Fibroblast of lung (primary cell): ENCODE results near the gene PDZD2. TPM values are rescaled to one million over a fixed set of nuclear protein-coding genes. Genes with fewer than 3 reads are reported as not detected.

ENCODE experiments used
- DNase-seq, 2 donors: peaks; one replicate each; pipeline versions ENCODE4 v3.0.0 to v3.0.0-alpha.2; 2010; ENCODE audit warnings: low read depth in 2 of 2
- H2AFZ ChIP-seq: 2 replicates; pipeline ENCODE4 v1.5.1; 2012; ENCODE audit warnings: low read length, control low read depth, inconsistent platforms
- H3K27ac ChIP-seq: 2 replicates; pipeline ENCODE4 v1.5.1; 2011; ENCODE audit warnings: low read length, control low read depth; ENCODE audit not compliant: insufficient read depth
- H3K27me3 ChIP-seq: 2 replicates; pipeline ENCODE4 v1.5.1; 2011; ENCODE audit warnings: mild to moderate bottlenecking, low read length; ENCODE audit not compliant: control insufficient read depth, insufficient read depth
- H3K36me3 ChIP-seq: 2 replicates; pipeline ENCODE4 v1.5.1; 2011; ENCODE audit warnings: low read length; ENCODE audit not compliant: control insufficient read depth, insufficient read depth
- H3K4me1 ChIP-seq: 2 replicates; pipeline ENCODE4 v1.5.1; 2011; ENCODE audit warnings: low read length; ENCODE audit not compliant: control insufficient read depth, insufficient read depth; ENCODE audit errors: extremely low read depth
- H3K4me2 ChIP-seq: 2 replicates; pipeline ENCODE4 v1.5.1; 2011; ENCODE audit warnings: low read length, control low read depth; ENCODE audit not compliant: insufficient read depth; ENCODE audit errors: extremely low read depth
- H3K4me3 ChIP-seq, 4 experiments: fragments of 200-600 bp in 1 of 4; sonication (generic) in 1 of 4; replicated peaks in 1 of 4; 2 replicates each; pipeline ENCODE4 v1.5.1; 2011 to 2016; ENCODE audit warnings: low read length in 4 of 4, low read depth in 3 of 4, mild to moderate bottlenecking in 3 of 4, control low read depth in 2 of 4, inconsistent platforms in 1 of 4, mixed read lengths in 1 of 4; ENCODE audit not compliant: insufficient read depth in 1 of 4; ENCODE audit errors: control extremely low read depth in 1 of 4
- H3K79me2 ChIP-seq: 2 replicates; pipeline ENCODE4 v1.5.1; 2012; ENCODE audit warnings: mild to moderate bottlenecking, low read length, inconsistent platforms; ENCODE audit not compliant: control insufficient read depth, insufficient read depth
- H3K9ac ChIP-seq: 2 replicates; pipeline ENCODE4 v1.5.1; 2011; ENCODE audit warnings: mild to moderate bottlenecking, low read length, control low read depth; ENCODE audit not compliant: insufficient read depth
- H3K9me3 ChIP-seq: 2 replicates; pipeline ENCODE4 v1.5.1; 2012; ENCODE audit warnings: low read depth, low read length; ENCODE audit not compliant: control insufficient read depth, insufficient read depth
- H4K20me1 ChIP-seq: 2 replicates; pipeline ENCODE4 v1.5.1; 2011; ENCODE audit warnings: low read length; ENCODE audit not compliant: control insufficient read depth, insufficient read depth; ENCODE audit errors: extremely low read depth
- EZH2 ChIP-seq: IDR thresholded peaks from 2 replicates; pipeline ENCODE4 v1.5.1; 2012; ENCODE audit warnings: low read length, control low read depth, mild to moderate bottlenecking; ENCODE audit errors: missing control alignments
- polyA plus RNA-seq, 2 donors: library from polyadenylated mRNA; depleted of rRNA in 1 of 2; stranded (reverse) in 1 of 2; unstranded in 1 of 2; fragments of >200 nt; gene quantifications; 2 replicates each; pipeline ENCODE4 v1.2.1, GENCODE V29; 2011 to 2012; ENCODE audit warnings: missing spikeins in 1 of 2
- total RNA-seq: library from RNA; depleted of rRNA; stranded (reverse); fragments of >200 nt; gene quantifications from 2 replicates; pipeline ENCODE4 v1.2.1, GENCODE V29; 2014
- TF ChIP-seq, protein P1 (sequence below), 2 donors: IDR thresholded peaks in 1 of 2; conservative IDR thresholded peaks in 1 of 2; 1 replicate in 1 of 2; 2 replicates in 1 of 2; pipeline ENCODE4 v1.5.1; 2011 to 2012; ENCODE audit warnings: low read length in 2 of 2, control low read depth in 1 of 2, inconsistent platforms in 1 of 2, low read depth in 1 of 2, mild to moderate bottlenecking in 1 of 2

Gene PDZD2
- total and polyA plus RNA-seq, 2 donors (not counting 1 experiment from before 2014, with no cell fraction given), result 0.33 to 0.40 TPM

GRCh38 chr5:32123058-32123805, 484.3 kb downstream of the PDZD2 start:
- Histone ChIP-seq H3K9me3 (no peaks in the 10 kb centered on the region), H2AFZ (no peak overlapping the region), H3K4me1 (no peaks in the 10 kb centered on the region), H3K9ac (no peak overlapping the region), H3K27me3 (no peaks in the 10 kb centered on the region), H3K79me2 (peaks cover 28% of the 10 kb centered on the region), H3K36me3 (peaks cover 14% of the 10 kb centered on the region), H4K20me1 (peaks cover 2% of the 10 kb centered on the region), H3K4me3 (no peak overlapping the region), H3K27ac (no peak overlapping the region), H3K4me2 (no peak overlapping the region)
- TF ChIP-seq, protein P1, sequence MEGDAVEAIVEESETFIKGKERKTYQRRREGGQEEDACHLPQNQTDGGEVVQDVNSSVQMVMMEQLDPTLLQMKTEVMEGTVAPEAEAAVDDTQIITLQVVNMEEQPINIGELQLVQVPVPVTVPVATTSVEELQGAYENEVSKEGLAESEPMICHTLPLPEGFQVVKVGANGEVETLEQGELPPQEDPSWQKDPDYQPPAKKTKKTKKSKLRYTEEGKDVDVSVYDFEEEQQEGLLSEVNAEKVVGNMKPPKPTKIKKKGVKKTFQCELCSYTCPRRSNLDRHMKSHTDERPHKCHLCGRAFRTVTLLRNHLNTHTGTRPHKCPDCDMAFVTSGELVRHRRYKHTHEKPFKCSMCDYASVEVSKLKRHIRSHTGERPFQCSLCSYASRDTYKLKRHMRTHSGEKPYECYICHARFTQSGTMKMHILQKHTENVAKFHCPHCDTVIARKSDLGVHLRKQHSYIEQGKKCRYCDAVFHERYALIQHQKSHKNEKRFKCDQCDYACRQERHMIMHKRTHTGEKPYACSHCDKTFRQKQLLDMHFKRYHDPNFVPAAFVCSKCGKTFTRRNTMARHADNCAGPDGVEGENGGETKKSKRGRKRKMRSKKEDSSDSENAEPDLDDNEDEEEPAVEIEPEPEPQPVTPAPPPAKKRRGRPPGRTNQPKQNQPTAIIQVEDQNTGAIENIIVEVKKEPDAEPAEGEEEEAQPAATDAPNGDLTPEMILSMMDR (conservative IDR thresholded peaks at IDR 0.05 in 1 of 2, IDR thresholded peaks at IDR 0.05 in 1 of 2; ENCODE audit: low read depth in 1 of 2, low read length in 2 of 2), result no peak
- TF ChIP-seq EZH2, result no peak
- DNase-seq, result no peak

DNA sequence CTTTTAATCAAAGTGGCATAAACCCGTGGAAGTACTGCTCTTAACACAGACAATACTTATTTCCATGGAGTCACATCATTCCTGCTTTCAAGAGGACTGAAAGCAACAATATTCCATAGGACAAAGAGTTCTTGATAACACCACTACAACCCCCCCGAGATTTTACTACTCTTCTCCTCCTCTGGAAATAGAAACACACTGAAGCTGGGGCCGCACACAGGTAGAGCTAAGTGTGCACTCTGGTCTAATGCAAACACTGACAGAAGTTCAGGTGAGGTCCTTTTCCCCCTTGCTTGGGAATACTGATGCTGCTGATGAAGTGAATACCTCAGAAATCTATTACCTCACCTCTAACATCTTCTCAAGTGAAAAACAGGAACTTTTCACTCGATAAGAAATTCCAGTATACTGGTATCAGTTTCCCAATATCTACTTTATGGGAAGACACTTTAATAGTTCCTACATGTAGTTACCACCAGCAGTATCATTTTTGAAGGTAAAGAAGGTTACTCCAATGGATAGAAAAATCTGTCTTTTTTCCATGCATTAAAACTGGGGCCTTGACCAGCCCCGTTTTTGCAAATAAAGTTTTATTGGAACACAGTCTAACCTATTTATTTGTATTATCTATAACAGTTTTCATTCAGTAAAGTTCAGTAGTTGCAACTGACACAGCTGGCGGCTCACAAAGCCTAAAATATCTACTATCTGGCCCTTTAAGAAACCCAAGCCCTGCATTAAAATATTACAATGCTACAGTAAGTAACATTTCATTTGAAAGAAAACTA, 485.2 kb downstream of the PDZD2 start:
- peaks cover 2% of the 10 kb centered on the region for H4K20me1 ChIP-seq

GRCh38 chr5:32126691-32127090, 487.8 kb downstream of the PDZD2 start:
- Histone ChIP-seq H3K9me3 (no peaks in the 10 kb centered on the region), H3K79me2 (peaks cover 45% of the 10 kb centered on the region), H3K9ac (no peak overlapping the region), H2AFZ (no peak overlapping the region), H3K36me3 (peaks cover 12% of the 10 kb centered on the region), H3K27ac (no peak overlapping the region), H3K4me2 (no peak overlapping the region), H3K4me1 (no peaks in the 10 kb centered on the region), H3K4me3 (no peak overlapping the region), H3K27me3 (no peaks in the 10 kb centered on the region), H4K20me1 (peaks cover 2% of the 10 kb centered on the region)
- TF ChIP-seq EZH2, result no peak
- TF ChIP-seq, protein P1 (conservative IDR thresholded peaks at IDR 0.05 in 1 of 2, IDR thresholded peaks at IDR 0.05 in 1 of 2; ENCODE audit: low read depth in 1 of 2, low read length in 2 of 2), result no peak
- DNase-seq, result peak in 1 of 2 donors; percentile 42

More for the DNA sequence above, 485.2 kb downstream of the PDZD2 start:
- Histone ChIP-seq H3K9ac (no peak overlapping the region), H3K27me3 (no peaks in the 10 kb centered on the region), H3K9me3 (no peaks in the 10 kb centered on the region), H3K27ac (no peak overlapping the region), H3K4me1 (no peaks in the 10 kb centered on the region), H3K36me3 (peaks cover 14% of the 10 kb centered on the region), H3K4me2 (no peak overlapping the region), H3K4me3 (no peak overlapping the region), H2AFZ (no peak overlapping the region), H3K79me2 (peaks cover 34% of the 10 kb centered on the region)
- TF ChIP-seq, protein P1 (conservative IDR thresholded peaks at IDR 0.05 in 1 of 2, IDR thresholded peaks at IDR 0.05 in 1 of 2; ENCODE audit: low read depth in 1 of 2, low read length in 2 of 2), result no peak
- no peak for TF ChIP-seq EZH2
- DNase-seq, result no peak
